ENCODE data around the gene PKLR.

GRCh38 chr1:155295942-155296267, 5.3 kb downstream of the PKLR start:
- TF ChIP-seq, protein P1, sequence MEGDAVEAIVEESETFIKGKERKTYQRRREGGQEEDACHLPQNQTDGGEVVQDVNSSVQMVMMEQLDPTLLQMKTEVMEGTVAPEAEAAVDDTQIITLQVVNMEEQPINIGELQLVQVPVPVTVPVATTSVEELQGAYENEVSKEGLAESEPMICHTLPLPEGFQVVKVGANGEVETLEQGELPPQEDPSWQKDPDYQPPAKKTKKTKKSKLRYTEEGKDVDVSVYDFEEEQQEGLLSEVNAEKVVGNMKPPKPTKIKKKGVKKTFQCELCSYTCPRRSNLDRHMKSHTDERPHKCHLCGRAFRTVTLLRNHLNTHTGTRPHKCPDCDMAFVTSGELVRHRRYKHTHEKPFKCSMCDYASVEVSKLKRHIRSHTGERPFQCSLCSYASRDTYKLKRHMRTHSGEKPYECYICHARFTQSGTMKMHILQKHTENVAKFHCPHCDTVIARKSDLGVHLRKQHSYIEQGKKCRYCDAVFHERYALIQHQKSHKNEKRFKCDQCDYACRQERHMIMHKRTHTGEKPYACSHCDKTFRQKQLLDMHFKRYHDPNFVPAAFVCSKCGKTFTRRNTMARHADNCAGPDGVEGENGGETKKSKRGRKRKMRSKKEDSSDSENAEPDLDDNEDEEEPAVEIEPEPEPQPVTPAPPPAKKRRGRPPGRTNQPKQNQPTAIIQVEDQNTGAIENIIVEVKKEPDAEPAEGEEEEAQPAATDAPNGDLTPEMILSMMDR (IDR thresholded peaks at IDR 0.05; ENCODE audit: low read length): no peak
- TF ChIP-seq EZH2 (IDR thresholded peaks at IDR 0.05; ENCODE audit: borderline replicate concordance, low read length): no peak

All from OCI-LY1 (cell line).